ENCODE measurements around the gene CACNA1A. TPM values are rescaled to one million over a fixed set of nuclear protein-coding genes. Genes with fewer than 3 reads are reported as not detected.

The CACNA1A gene
- total and polyA plus RNA-seq, 2 experiments from 2014 or later: 3.0 to 8.5 TPM

GRCh38 chr19:13301627-13302334 lies 204.5 kb downstream of the CACNA1A start:
- Histone ChIP-seq H2AFZ (no peak overlapping the region), H3K9me2 (ENCODE audit: insufficient read depth) (no peaks in the 10 kb centered on the region), H3K9ac (no peak overlapping the region), H4K20me1 (ENCODE audit: insufficient read depth) (no peaks in the 10 kb centered on the region), H3K4me1 (ENCODE audit: insufficient read depth) (no peaks in the 10 kb centered on the region), H3K4me3 (no peak overlapping the region), H3K79me2 (ENCODE audit: insufficient read depth) (no peaks in the 10 kb centered on the region), H3K36me3 (ENCODE audit: low read depth) (no peaks in the 10 kb centered on the region), H3K27ac (no peak overlapping the region), H3K4me2 (ENCODE audit: unreplicated experiment) (no peak overlapping the region), H3K9me3 (ENCODE audit: low read depth) (no peaks in the 10 kb centered on the region), H3K27me3 (replicated peaks; ENCODE audit: insufficient read depth) (no peaks in the 10 kb centered on the region), H3F3A (ENCODE audit: insufficient read depth) (no peaks in the 10 kb centered on the region)
- in situ Hi-C loops (cut with MboI): no loop called here
- no peak for TF ChIP-seq EZH2 (IDR thresholded peaks at IDR 0.05; ENCODE audit: insufficient read depth, poor library complexity, severe bottlenecking)
- no peak for TF ChIP-seq EZH2phosphoT487 (IDR thresholded peaks at IDR 0.05; ENCODE audit: insufficient read depth, low read depth)
- 51 to 62% methylated on average over 10 of the region's 10 CpGs for WGBS, 2 experiments (ENCODE audit: low coverage in 1 of 2, low lambda C conversion rate in 2 of 2, missing lambda C conversion rate in 2 of 2)
- DNase-seq: no peak

- no peak for DNase-seq
- no peak overlapping the region for H3K4me2 ChIP-seq (ENCODE audit: unreplicated experiment)
- H3K9ac ChIP-seq: no peak overlapping the region
- no peak overlapping the region for H2AFZ ChIP-seq
- no peaks in the 10 kb centered on the region for H4K20me1 ChIP-seq (ENCODE audit: insufficient read depth)
- H3K9me3 ChIP-seq (ENCODE audit: low read depth): no peaks in the 10 kb centered on the region
- no peaks in the 10 kb centered on the region for H3K4me1 ChIP-seq (ENCODE audit: insufficient read depth)
- H3K9me2 ChIP-seq (ENCODE audit: insufficient read depth): no peaks in the 10 kb centered on the region
- TF ChIP-seq EZH2 (IDR thresholded peaks at IDR 0.05; ENCODE audit: insufficient read depth, poor library complexity, severe bottlenecking) (no peak), EZH2phosphoT487 (IDR thresholded peaks at IDR 0.05; ENCODE audit: insufficient read depth, low read depth) (no peak)
- H3K79me2 ChIP-seq (ENCODE audit: insufficient read depth): no peaks in the 10 kb centered on the region
- no peaks in the 10 kb centered on the region for H3F3A ChIP-seq (ENCODE audit: insufficient read depth)
- no peak overlapping the region for H3K27ac ChIP-seq
- no peak overlapping the region for H3K4me3 ChIP-seq
- in situ Hi-C loops (cut with MboI): no loop called here
- 64 to 66% methylated on average over 7 of the region's 7 CpGs for WGBS, 2 experiments (ENCODE audit: low coverage in 1 of 2, low lambda C conversion rate in 2 of 2, missing lambda C conversion rate in 2 of 2)
- H3K27me3 ChIP-seq (replicated peaks; ENCODE audit: insufficient read depth): no peaks in the 10 kb centered on the region
- no peaks in the 10 kb centered on the region for H3K36me3 ChIP-seq (ENCODE audit: low read depth)
Observed at GRCh38 chr19:13300421-13301030, 205.8 kb downstream of the CACNA1A start.

GRCh38 chr19:13299838-13300237 lies 206.4 kb downstream of the CACNA1A start:
- Histone ChIP-seq H3K79me2 (ENCODE audit: insufficient read depth) (no peaks in the 10 kb centered on the region), H3K9ac (no peak overlapping the region), H3K27ac (no peak overlapping the region), H3K27me3 (replicated peaks; ENCODE audit: insufficient read depth) (no peaks in the 10 kb centered on the region), H3K4me2 (ENCODE audit: unreplicated experiment) (no peak overlapping the region), H3F3A (ENCODE audit: insufficient read depth) (no peaks in the 10 kb centered on the region), H3K9me2 (ENCODE audit: insufficient read depth) (no peaks in the 10 kb centered on the region), H3K9me3 (ENCODE audit: low read depth) (no peaks in the 10 kb centered on the region), H3K36me3 (ENCODE audit: low read depth) (no peaks in the 10 kb centered on the region), H3K4me1 (ENCODE audit: insufficient read depth) (no peaks in the 10 kb centered on the region), H2AFZ (no peak overlapping the region), H4K20me1 (ENCODE audit: insufficient read depth) (no peaks in the 10 kb centered on the region), H3K4me3 (no peak overlapping the region)
- in situ Hi-C loops (cut with MboI): loop anchor here (10.0 kb wide), 1 partner anchor 275 kb away; no protein-coding TSS in a partner anchor
- 63 to 64% methylated on average over 10 of the region's 10 CpGs for WGBS, 2 experiments (ENCODE audit: low coverage in 1 of 2, low lambda C conversion rate in 2 of 2, missing lambda C conversion rate in 2 of 2)
- DNase-seq: no peak
- TF ChIP-seq EZH2 (IDR thresholded peaks at IDR 0.05; ENCODE audit: insufficient read depth, poor library complexity, severe bottlenecking): no peak
- no peak for TF ChIP-seq EZH2phosphoT487 (IDR thresholded peaks at IDR 0.05; ENCODE audit: insufficient read depth, low read depth)

GRCh38 chr19:13298565-13299481 lies 207.5 kb downstream of the CACNA1A start:
- DNase-seq: no peak
- TF ChIP-seq EZH2phosphoT487 (IDR thresholded peaks at IDR 0.05; ENCODE audit: insufficient read depth, low read depth) (no peak), EZH2 (IDR thresholded peaks at IDR 0.05; ENCODE audit: insufficient read depth, poor library complexity, severe bottlenecking) (no peak)
- H3K27me3 ChIP-seq (replicated peaks; ENCODE audit: insufficient read depth): no peaks in the 10 kb centered on the region
- no peaks in the 10 kb centered on the region for H3K9me2 ChIP-seq (ENCODE audit: insufficient read depth)
- no peak overlapping the region; the same call in 1 of the 2 replicates for H2AFZ ChIP-seq
- no peaks in the 10 kb centered on the region for H3K9me3 ChIP-seq (ENCODE audit: low read depth)
- no peaks in the 10 kb centered on the region for H3K79me2 ChIP-seq (ENCODE audit: insufficient read depth)
- no peaks in the 10 kb centered on the region for H3K36me3 ChIP-seq (ENCODE audit: low read depth)
- in situ Hi-C loops (cut with MboI): loop anchor here (10.0 kb wide), 1 partner anchor 276 kb away; no protein-coding TSS in a partner anchor
- no peak overlapping the region for H3K9ac ChIP-seq
- peak overlapping the region; percentile 35 for H3K4me3 ChIP-seq
- H3K27ac ChIP-seq: no peak overlapping the region
- no peaks in the 10 kb centered on the region for H3F3A ChIP-seq (ENCODE audit: insufficient read depth)
- 49 to 62% methylated on average over 56 to 68 of the region's 92 CpGs for WGBS, 2 experiments (ENCODE audit: low coverage in 1 of 2, low lambda C conversion rate in 2 of 2, missing lambda C conversion rate in 2 of 2)
- H3K4me2 ChIP-seq (ENCODE audit: unreplicated experiment): peak overlapping the region; percentile 3
- H3K4me1 ChIP-seq (ENCODE audit: insufficient read depth): no peaks in the 10 kb centered on the region
- no peaks in the 10 kb centered on the region for H4K20me1 ChIP-seq (ENCODE audit: insufficient read depth)

Data from GM23248 (cell line).